Natural killer cell treated with Interleukin-12 subunit alpha and Interleukin-12 subunit beta and Interleukin-15 and Interleukin-18, amount 100 ng/mL, for 72 hours (primary cell): ENCODE measurements around the gene PDE6D. TPM values are rescaled to one million over a fixed set of nuclear protein-coding genes. Genes with fewer than 3 reads are reported as not detected.

ENCODE experiments used
- ATAC-seq, 2 donors: fragments of 150-1000 bp; cut with Tn5 transposase in 1 of 2; sonication (Bioruptor Pico), chemical (Tn5 transposase) in 1 of 2; 2 replicates each; pipeline ENCODE4 v1.10.0; 2021
- DNase-seq: peaks from one replicate; pipeline ENCODE4 v3.0.0; 2022; ENCODE audit warnings: low spot score
- H3K27ac Mint-ChIP-seq, 2 donors: 1 replicate in 1 of 2; 2 replicates in 1 of 2; pipeline ENCODE4 v1.8.0; 2022; ENCODE audit warnings: mixed read lengths in 2 of 2, mild to moderate bottlenecking in 1 of 2, moderate library complexity in 1 of 2
- H3K27me3 Mint-ChIP-seq, 2 donors: 1 replicate in 1 of 2; 2 replicates in 1 of 2; pipeline ENCODE4 v1.8.0; 2022; ENCODE audit warnings: mixed read lengths in 2 of 2
- H3K36me3 Mint-ChIP-seq: one replicate; pipeline ENCODE4 v1.8.0; 2022; ENCODE audit warnings: mixed read lengths
- H3K4me1 Mint-ChIP-seq, 2 donors: 1 replicate in 1 of 2; 2 replicates in 1 of 2; pipeline ENCODE4 v1.8.0; 2022; ENCODE audit warnings: low read depth in 2 of 2, mixed read lengths in 2 of 2, mild to moderate bottlenecking in 1 of 2
- H3K4me3 Mint-ChIP-seq: one replicate; pipeline ENCODE4 v1.8.0; 2022; ENCODE audit warnings: mixed read lengths
- H3K9me3 Mint-ChIP-seq: 2 replicates; pipeline ENCODE4 v1.8.0; 2022; ENCODE audit warnings: mixed read lengths
- total RNA-seq, 2 donors: library from RNA; stranded (reverse); gene quantifications; one replicate each; pipeline ENCODE4 v1.2.3, GENCODE V29; 2022

PDE6D gene
- total RNA-seq, 2 donors from 2014 or later = 25.3 to 29.4 TPM

DNA sequence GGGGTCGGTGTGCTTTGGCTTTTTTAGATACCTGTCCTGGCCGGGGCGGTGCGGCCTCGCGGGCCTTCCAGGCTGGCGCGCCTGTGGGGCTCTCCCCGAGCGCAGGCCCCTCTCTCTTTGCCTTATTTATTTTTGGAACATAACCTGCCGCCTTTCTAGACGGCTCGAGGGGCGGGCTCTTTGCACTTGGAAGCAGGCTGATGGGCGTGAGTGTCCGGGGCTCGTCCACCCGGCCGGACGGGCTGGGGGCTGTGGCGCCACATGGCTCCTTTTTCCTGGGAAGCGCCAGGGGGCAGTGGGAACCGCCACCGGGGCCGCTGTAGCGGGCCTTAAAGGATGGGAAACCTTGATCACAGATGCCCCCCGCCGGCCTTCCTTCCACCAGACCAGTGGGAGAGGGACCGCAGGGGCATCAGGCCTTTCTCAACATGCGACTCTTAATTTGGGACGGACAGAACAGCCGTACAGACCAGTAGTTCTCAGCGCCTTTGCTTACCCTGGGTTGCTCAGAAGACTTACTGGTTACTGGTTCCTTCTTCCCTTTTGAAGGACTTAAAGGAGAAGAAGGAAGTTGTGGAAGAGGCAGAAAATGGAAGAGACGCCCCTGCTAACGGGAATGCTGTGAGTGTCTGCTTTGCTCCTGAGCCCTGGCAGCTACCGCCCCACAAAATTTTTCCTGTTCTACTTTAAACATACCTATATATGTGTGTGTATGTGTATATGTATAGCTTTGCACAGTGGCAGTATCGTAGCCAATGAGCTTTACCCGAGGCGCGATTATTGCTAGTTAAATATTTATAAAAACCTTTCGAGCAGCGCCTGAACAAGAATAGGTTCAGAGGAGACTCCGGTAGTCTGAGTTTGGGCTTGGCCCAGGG lies 70.0 kb downstream of the PDE6D start:
- H3K36me3 Mint-ChIP-seq = peaks cover 17% of the 10 kb centered on the region
- H3K4me3 Mint-ChIP-seq = peak overlapping the region; percentile 96
- H3K27ac Mint-ChIP-seq = peak overlapping the region; percentile 95 to 99
- no peaks in the 10 kb centered on the region for H3K9me3 Mint-ChIP-seq
- ATAC-seq = no peak
- peaks cover 49 to 54% of the 10 kb centered on the region in 2 donors for H3K4me1 Mint-ChIP-seq
- no peaks in the 10 kb centered on the region for H3K27me3 Mint-ChIP-seq
- no peak for DNase-seq

DNA sequence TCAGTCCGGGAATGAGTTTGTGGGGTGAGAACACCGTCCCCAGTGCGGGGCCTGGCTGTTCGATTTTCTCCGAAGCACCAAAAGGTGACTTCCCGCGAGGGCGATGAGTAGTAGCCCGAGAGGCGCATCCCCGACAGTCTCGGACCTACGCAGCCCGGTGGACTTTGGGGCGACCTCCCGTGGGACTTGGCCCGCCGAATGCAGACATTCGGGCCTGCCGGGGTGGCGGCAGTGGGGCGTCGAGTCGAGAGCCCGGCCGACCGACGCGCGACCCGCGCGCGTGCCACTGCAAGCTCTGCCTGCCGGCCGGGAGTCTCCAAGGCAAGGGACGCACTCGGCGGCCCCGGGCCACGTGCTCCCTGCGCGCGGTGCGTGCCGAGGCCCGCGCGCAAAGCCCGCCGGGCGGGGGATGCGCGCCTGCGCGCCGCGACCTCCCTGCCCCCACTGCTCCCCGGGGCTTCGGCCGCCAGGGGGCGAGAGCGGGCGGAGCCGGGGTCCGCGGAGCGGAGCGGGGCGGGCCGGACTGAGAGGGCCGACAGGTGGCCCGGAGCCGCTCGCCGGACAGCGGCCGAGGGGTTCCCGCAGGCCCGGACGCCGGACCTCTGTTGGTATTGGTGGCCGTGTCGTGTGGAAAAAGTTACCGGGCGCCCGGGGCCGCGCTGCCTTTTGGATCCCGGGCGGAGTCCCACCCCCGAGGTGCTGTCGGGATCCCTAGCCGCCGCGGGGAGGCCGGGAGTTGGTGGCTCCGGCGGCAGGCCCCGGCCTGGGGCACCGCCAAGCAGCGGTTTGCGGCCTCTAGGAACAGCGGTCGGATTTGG lies 70.9 kb downstream of the PDE6D start:
- Mint-ChIP-seq H3K4me1 (peaks cover 44 to 50% of the 10 kb centered on the region in 2 donors), H3K4me3 (peak overlapping the region; percentile 96), H3K9me3 (no peaks in the 10 kb centered on the region), H3K27me3 (no peaks in the 10 kb centered on the region), H3K27ac (peak overlapping the region; percentile 99 to 100), H3K36me3 (peaks cover 17% of the 10 kb centered on the region)
- peak; percentile 88 for DNase-seq
- peak; percentile 42 to 55 for ATAC-seq

DNA sequence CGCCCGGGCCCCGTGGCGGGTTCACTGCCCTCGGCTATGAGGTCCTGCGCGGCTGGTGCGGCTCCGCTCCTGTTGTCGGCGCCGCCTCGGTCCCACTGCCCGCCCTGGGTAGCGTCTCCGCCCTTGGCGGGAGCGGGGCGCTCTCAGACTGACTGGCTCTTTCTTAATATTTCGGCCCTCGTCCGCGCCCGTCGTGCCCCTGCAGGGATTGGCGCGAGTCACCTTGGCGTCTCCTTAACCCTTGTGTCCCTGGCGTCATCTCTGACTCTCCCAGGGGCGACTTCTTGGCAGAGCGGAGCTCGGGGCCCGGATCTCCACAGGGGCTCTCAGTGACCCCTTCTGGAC lies 71.5 kb downstream of the PDE6D start:
- no peak for DNase-seq
- peaks cover 17% of the 10 kb centered on the region for H3K36me3 Mint-ChIP-seq
- H3K9me3 Mint-ChIP-seq = no peaks in the 10 kb centered on the region
- H3K4me1 Mint-ChIP-seq = peaks cover 44 to 49% of the 10 kb centered on the region in 2 donors
- no peak for ATAC-seq
- H3K4me3 Mint-ChIP-seq = peak overlapping the region; percentile 88
- H3K27me3 Mint-ChIP-seq = no peaks in the 10 kb centered on the region
- H3K27ac Mint-ChIP-seq = peak overlapping the region; percentile 97 to 100

DNA sequence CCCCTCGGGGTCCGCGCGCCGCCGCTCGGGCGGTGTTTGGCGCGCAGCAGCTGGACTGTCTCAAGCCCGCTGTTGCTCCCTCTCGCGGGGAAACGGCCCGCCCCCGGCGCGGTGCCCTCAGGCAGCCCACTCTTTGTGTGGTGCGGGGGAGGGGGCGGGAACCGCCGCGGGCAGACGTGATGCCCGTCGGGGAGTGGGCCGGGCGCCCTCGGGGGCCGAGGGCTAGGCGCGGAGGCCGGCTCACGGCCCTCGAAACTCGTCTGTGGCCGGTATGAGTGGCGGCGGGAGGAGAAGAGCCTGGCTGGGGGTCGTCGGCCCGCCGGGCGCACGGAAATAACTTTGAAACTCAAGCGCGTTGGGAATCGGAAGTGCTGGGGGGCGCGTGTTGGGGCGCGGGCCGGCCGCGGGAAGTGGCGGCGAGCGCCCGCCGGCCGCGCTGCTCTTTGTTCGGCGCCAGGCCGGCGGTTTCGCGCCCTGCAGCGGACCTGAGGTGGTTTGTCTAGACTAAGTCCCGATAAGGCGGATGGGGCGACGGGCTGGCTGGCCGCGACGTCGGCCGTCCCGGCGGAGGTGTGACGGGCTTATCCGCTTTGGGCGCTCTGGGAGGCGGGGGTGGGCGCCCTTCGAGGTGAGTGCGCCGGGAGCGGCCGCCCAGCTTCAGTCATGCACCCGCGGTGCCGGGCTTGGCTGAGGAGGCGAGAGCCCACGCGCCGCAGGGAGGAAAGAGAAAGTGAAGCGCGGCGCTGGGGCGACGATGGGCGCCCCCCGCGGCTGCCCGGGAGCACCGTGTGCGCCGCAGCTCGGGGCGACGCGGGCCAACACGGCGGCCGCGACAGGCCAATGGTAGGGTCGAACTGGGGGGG lies 72.1 kb downstream of the PDE6D start:
- Mint-ChIP-seq H3K27ac (peak overlapping the region; percentile 97 to 100), H3K27me3 (no peaks in the 10 kb centered on the region), H3K36me3 (peaks cover 17% of the 10 kb centered on the region)

DNA sequence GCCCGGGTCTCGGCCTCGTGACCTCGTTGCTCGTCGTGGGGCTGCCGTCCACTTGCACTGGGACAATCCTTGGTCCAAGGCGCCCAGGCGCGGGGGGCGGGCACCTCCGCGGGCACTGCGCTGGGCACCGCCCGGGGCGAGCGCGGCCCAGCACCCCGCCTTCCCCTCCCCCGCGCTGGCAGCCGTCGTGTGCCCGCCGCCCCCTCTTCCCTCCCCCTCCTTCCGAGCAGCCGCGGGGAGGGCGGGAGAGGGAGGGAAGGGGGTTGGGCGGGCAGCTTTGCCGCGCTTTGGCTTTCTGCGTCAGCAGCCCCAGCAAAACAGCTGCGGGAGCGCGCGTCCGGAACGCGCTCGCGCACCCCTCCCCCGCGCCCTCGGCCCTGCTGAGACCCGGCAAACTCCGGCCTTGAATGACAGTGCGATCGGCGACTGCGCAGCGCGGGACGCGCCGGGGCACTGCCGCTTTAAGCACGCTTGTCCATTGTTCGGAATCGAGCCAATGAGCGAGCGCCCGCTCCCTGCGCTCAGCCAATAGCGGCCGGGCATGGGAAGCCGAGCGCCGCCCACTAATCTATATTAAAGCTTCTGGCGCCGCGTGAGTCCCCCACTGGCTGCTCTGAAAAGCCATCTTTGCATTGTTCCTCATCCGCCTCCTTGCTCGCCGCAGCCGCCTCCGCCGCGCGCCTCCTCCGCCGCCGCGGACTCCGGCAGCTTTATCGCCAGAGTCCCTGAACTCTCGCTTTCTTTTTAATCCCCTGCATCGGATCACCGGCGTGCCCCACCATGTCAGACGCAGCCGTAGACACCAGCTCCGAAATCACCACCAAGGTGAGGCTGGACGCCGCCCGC lies 72.9 kb downstream of the PDE6D start, which contains the start of gene PTMA:
TSS of gene PTMA (plus strand) at position 599 of the 846 bp plus-strand sequence. CDS start at position 781, 182 bp downstream.
- peaks cover 38 to 41% of the 10 kb centered on the region in 2 donors for H3K4me1 Mint-ChIP-seq
- DNase-seq = peak; percentile 100
- peak within 1 kb of the TSS; percentile 98 for H3K4me3 Mint-ChIP-seq
- H3K36me3 Mint-ChIP-seq = peaks cover 17% of the 10 kb centered on the region
- ATAC-seq = peak; percentile 84 to 86
- H3K27me3 Mint-ChIP-seq = no peaks in the 10 kb centered on the region
- peak within 1 kb of the TSS; percentile 99 to 100 for H3K27ac Mint-ChIP-seq
- no peaks in the 10 kb centered on the region for H3K9me3 Mint-ChIP-seq

More for the DNA sequence above, 72.1 kb downstream of the PDE6D start:
- DNase-seq (peak; percentile 76), ATAC-seq (peak; percentile 0 to 3)
- Mint-ChIP-seq H3K9me3 (no peaks in the 10 kb centered on the region), H3K4me3 (peak overlapping the region; percentile 88), H3K4me1 (peaks cover 45 to 47% of the 10 kb centered on the region in 2 donors)

DNA sequence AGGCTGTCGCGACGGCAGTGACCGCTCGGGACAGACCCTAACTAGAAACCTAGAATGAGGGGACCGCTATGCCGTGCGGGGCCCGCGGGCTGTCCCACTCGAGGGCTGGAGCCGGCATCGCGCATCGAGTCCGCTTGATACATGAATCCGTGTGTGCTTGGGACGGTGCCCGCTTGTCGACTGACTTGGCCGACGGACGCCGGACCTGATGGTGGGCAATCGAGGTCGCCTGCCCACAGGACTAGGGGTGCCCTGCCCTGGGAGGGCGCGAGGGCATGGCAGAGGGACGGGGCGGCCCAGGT lies 73.5 kb downstream of the PDE6D start:
- DNase-seq (no peak), ATAC-seq (peak in 1 of 2 donors; percentile 0)
- H3K36me3 Mint-ChIP-seq = peaks cover 17% of the 10 kb centered on the region
- peaks cover 36 to 40% of the 10 kb centered on the region in 2 donors for H3K4me1 Mint-ChIP-seq
- no peaks in the 10 kb centered on the region for H3K27me3 Mint-ChIP-seq
- H3K9me3 Mint-ChIP-seq = no peaks in the 10 kb centered on the region
- H3K4me3 Mint-ChIP-seq = peak overlapping the region; percentile 98
- H3K27ac Mint-ChIP-seq = peak overlapping the region; percentile 99 to 100

DNA sequence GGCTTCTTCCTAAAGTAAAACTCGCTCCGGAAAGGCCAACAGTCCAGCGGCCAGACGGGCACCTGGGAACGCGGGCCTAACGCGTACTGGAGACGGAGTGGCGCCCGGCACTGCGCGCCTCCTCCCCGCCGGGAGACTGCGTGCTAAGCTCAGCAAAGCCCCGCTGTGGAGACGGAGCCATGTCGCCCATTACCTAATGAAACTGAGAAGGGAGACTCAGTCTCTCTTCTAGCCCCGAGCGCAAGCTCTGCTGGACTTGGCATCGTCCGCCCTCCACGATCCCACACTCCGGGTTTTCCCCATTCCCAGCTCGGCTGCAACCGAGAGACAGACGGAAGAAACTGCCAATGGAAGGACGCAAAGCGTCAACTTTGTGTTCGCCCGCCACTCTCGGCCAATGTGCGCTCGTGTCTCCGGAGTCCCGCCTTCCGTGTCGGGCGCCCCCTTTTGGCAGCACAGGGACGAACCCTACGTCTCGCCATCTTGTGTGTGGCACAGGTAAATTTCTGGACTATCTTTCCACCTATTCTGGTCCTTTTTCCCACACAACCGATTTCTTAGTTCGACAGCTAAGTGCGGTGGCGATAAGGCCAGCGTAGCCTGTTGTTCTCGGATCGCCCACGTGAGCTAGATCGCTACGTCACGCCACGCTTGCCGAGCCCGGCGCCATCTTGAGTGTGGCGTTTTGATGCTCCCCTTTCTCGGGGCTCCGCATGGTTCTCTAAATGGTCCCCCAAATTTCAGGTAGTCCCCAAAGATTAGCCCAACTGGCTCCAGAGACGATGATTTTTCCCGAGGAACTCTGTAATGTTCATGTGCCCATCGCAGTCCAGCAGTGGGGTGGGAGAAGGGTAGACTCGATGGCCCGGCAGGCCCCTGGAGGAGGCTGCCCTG lies 74.1 kb downstream of the PDE6D start:
- H3K4me3 Mint-ChIP-seq = peak overlapping the region; percentile 98
- DNase-seq (peak; percentile 97), ATAC-seq (peak; percentile 56 to 70)
- H3K27ac Mint-ChIP-seq = peak overlapping the region; percentile 99 to 100
- H3K27me3 Mint-ChIP-seq = no peaks in the 10 kb centered on the region
- no peaks in the 10 kb centered on the region for H3K9me3 Mint-ChIP-seq
- peaks cover 11% of the 10 kb centered on the region for H3K36me3 Mint-ChIP-seq
- H3K4me1 Mint-ChIP-seq = peaks cover 30 to 34% of the 10 kb centered on the region in 2 donors

DNA sequence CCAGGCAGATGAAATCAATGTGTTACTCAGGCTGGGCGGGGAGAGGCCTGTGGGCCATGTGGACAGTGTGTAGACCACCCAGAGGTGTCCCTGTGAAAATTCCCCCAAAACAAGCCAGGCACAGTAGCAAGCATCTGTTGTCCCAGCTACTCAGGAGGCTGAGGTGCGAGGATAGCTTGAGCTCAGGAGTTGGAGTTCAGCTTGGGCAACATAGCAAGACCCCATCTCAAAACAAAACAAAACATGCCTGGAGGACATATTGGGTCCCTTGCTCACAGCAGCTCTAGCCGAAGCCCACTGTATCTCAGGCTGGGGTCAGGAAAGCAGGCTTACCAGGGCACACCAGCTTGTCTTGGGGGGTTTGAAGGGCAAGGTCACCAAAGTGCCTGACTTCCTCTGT lies 77.1 kb downstream of the PDE6D start:
- no peaks in the 10 kb centered on the region for H3K9me3 Mint-ChIP-seq
- peak overlapping the region; percentile 27 for H3K4me3 Mint-ChIP-seq
- no peak for DNase-seq
- ATAC-seq = no peak
- no peaks in the 10 kb centered on the region for H3K36me3 Mint-ChIP-seq
- H3K27ac Mint-ChIP-seq = no peak overlapping the region
- H3K27me3 Mint-ChIP-seq = no peaks in the 10 kb centered on the region
- peaks cover 15 to 18% of the 10 kb centered on the region in 2 donors for H3K4me1 Mint-ChIP-seq

DNA sequence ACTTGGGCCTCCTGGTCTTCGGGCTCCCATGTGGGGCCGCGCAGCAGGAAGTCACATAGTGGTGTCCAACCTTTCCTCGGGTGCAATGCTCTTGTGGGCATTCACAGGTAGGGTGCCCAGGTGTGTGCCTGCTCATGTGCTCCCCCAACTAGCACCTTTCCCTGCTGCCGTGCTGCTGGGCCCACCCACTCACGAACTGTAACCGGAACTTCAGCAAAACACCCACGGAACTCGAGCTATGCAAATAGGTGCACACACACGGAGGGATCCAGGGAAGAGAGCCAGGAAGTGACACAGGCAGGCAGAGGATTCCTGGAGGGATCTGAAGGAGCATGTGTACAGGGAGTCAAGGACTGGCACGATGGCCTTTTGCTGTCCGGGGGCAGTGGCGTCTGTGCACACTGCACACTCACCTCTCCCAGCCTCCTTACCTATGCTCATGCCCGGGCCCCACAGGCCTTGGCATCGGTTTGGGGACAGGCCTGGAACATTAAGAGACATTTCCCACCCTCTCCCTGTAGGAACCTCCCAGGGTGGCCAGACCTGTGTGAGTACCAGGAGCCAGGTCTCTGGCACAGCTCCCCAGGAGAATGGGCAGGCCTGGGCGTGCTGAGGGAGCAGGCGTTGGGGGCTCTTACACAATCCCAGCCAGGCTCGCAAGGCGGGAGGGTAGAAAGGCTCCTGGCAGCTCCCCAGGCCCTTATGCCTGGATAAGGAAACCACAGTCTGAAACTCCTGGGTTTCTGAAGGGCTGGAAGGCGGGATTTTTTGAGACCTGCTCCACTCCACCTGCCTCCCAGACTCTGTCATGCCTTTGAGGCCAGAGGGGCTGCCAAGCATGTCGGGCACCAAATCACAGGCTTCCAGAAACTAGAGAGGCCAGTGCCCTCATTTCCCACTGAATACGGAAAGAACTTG lies 79.4 kb downstream of the PDE6D start:
- ATAC-seq = no peak
- DNase-seq = no peak
- Mint-ChIP-seq H3K27ac (no peak overlapping the region), H3K27me3 (no peaks in the 10 kb centered on the region), H3K4me1 (peaks cover 5% of the 10 kb centered on the region in 2 donors), H3K4me3 (no peak overlapping the region), H3K36me3 (no peaks in the 10 kb centered on the region), H3K9me3 (no peaks in the 10 kb centered on the region)

DNA sequence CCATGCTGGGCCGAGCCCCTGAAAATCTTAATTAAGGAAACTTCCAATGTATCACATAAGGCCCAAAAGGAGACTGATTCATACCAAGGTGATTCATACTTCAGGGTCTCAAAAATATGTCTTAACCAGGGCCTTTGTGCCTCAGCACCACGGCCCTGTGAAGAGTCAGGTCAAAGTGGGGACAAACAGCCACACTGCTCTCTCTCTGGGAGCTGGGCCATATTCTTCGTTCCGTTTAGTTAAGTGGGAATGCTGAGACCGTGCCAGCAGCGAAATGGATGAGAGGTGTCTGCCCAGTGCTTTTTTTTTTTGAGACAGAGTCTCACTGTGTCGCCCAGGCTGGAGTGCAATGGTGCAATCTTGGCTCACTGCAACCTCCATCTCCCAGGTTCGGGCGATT lies 82.1 kb downstream of the PDE6D start:
- Mint-ChIP-seq H3K4me1 (peaks cover 0 to under 1% of the 10 kb centered on the region in 2 donors), H3K27ac (no peak overlapping the region), H3K4me3 (no peak overlapping the region), H3K27me3 (no peaks in the 10 kb centered on the region), H3K36me3 (no peaks in the 10 kb centered on the region), H3K9me3 (no peaks in the 10 kb centered on the region)
- DNase-seq (no peak), ATAC-seq (no peak)

DNA sequence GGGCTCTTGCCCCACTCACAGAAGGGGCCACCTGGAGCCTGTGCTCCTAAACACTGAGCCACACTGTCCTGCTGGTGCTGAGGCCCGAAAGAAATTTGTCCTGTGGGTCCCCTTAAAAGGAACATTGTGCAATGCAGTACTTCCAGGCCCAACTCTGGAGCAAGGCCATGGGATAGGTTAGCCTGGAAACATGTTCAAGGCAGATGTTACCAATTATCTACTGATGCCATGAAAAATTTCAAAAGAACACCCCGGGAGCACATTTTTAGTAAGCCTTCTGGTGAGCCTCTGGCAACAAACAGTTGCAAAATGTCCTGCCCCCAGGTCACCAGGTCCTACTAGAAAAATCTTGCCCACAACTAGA lies 85.1 kb downstream of the PDE6D start:
- H3K4me1 Mint-ChIP-seq = no peaks in the 10 kb centered on the region
- ATAC-seq = no peak
- H3K27me3 Mint-ChIP-seq = no peaks in the 10 kb centered on the region
- no peaks in the 10 kb centered on the region for H3K36me3 Mint-ChIP-seq
- no peak overlapping the region for H3K27ac Mint-ChIP-seq
- DNase-seq = no peak
- no peak overlapping the region for H3K4me3 Mint-ChIP-seq
- H3K9me3 Mint-ChIP-seq = no peaks in the 10 kb centered on the region
